ENCODE data around the gene PILRA. TPM values are rescaled to one million over a fixed set of nuclear protein-coding genes. Genes with fewer than 3 reads are reported as not detected.
A peak's percentile ranks its signal among the peaks of the same experiment; 100 is the strongest.
"Not testable (repeated sequence)": the region's sequence is repeated elsewhere in the genome, so short reads cannot be mapped to it uniquely, and the experiment has no call there.

PILRA gene
- total RNA-seq, 4 donors from 2014 or later = 10.9 to 27.3 (median 15.8) TPM

DNA sequence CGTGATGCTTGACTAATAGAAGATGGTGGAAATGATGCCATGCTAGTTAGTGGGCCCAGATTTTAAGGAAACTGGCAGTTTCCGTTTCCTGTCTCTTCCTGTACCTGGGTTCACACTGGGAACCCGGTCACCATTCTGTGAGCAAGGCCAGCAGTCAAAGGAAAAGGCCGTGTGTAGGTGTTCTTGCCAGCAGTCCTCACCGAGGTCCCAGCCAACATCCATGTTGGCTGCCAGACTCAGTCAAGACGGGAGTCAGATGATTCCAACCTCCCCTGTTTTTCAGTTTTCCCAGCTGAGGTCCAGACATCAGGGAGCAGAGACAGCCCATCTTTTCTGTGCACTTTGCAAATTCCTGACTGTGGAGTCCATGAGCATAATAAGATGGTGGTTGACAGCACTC, 30.5 kb upstream of the PILRA start:
- Histone ChIP-seq H3K4me1 (peaks cover 0 to 35% (median 3%) of the 10 kb centered on the region in 4 donors), H3K9me3 (no peaks in the 10 kb centered on the region), H3K27ac (no peak overlapping the region), H3K4me3 (no peak overlapping the region), H3K27me3 (no peaks in the 10 kb centered on the region), H3K36me3 (peaks cover 0 to 62% (median under 1%) of the 10 kb centered on the region in 3 donors)
- WGBS, 2 donors = 70 to 87% methylated on average over 6 of the region's 6 CpGs
- DNase-seq (ENCODE audit: low spot score in 2 of 2) = no peak
- TF ChIP-seq EP300 (IDR thresholded peaks at IDR 0.05) = no peak
- TF ChIP-seq, protein P1, sequence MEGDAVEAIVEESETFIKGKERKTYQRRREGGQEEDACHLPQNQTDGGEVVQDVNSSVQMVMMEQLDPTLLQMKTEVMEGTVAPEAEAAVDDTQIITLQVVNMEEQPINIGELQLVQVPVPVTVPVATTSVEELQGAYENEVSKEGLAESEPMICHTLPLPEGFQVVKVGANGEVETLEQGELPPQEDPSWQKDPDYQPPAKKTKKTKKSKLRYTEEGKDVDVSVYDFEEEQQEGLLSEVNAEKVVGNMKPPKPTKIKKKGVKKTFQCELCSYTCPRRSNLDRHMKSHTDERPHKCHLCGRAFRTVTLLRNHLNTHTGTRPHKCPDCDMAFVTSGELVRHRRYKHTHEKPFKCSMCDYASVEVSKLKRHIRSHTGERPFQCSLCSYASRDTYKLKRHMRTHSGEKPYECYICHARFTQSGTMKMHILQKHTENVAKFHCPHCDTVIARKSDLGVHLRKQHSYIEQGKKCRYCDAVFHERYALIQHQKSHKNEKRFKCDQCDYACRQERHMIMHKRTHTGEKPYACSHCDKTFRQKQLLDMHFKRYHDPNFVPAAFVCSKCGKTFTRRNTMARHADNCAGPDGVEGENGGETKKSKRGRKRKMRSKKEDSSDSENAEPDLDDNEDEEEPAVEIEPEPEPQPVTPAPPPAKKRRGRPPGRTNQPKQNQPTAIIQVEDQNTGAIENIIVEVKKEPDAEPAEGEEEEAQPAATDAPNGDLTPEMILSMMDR (IDR thresholded peaks at IDR 0.05) = no peak
- no peak for TF ChIP-seq POLR2A (IDR thresholded peaks at IDR 0.05)

DNA sequence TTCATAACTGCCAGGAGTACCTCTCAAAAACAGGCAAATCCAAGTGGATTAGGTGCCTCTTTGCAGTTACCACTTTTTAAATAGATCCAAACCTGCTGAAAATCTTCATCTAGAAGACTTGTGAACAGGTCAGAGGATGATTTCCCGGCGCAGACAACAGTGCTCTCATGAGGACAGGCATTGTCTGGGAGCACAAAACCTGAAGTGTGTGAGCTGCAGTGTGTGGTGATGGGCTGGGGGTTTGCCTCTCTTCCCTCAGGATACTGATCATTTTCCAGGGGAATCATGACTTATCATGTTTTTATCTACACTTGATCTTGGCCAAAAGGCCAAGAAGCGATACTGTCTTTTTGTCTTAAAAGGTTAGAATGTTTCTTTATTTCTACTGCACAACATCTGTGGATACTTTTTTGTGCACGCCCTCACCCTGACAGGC, 29.1 kb upstream of the PILRA start:
- TF ChIP-seq, protein P1 (IDR thresholded peaks at IDR 0.05) = peak in 1 of 5 experiments; percentile 3
- not testable (repeated sequence) for H3K4me3 ChIP-seq; H3K9me3 ChIP-seq; H3K27me3 ChIP-seq; DNase-seq (ENCODE audit: low spot score in 2 of 2)
- 62 to 73% methylated on average over 4 of the region's 4 CpGs for WGBS, 2 donors
- peak overlapping the region in 3 of 4 donors; percentile 17 to 83 (median 79) for H3K27ac ChIP-seq
- peaks cover 0 to 61% (median 4%) of the 10 kb centered on the region in 3 donors for H3K36me3 ChIP-seq
- peaks cover 0 to 42% (median 7%) of the 10 kb centered on the region in 4 donors for H3K4me1 ChIP-seq

DNA sequence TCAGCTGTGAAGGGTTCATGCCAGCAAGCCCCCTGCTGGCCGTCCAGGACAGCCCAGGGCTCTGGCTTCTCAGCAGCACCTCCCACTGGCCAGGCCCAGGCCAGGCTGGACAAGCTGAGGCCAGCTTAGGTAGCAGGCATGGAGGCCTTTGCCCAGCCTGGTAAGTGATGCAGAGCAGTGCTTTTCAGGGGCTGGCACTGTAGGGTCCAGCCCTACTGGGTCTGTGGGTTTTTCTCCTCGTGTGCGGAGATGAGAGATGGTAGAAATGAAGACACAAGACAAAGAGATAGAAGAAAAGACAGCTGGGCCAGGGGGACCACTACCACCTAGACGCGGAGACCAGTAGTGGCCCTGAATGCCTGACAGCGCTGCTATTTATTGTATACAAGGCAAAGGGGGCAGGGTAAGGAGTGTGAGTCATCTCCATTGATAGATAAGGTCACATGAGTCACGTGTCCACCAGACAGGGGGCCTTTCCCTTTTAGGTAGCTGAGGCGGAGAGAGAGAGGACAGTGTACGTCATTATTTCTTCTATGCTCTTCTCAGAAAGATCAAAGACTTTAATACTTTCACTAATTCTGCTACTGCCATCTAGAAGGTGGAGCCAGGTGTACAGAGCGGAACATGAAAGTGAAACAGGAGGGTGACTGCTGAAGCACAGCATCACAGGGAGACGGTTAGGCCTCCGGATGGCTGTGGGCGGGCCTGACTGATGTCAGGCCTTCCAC, 28.6 kb upstream of the PILRA start:
- Histone ChIP-seq H3K27ac (peak overlapping the region; percentile 30 to 83 (median 77)), H3K36me3 (peaks cover 0 to 65% (median 4%) of the 10 kb centered on the region in 3 donors), H3K4me1 (peaks cover 0 to 48% (median 7%) of the 10 kb centered on the region in 4 donors)
- not testable (repeated sequence) for H3K4me3 ChIP-seq; DNase-seq (ENCODE audit: low spot score in 2 of 2); H3K9me3 ChIP-seq; H3K27me3 ChIP-seq
- WGBS, 2 donors = 60 to 81% methylated on average over 9 of the region's 13 CpGs
- TF ChIP-seq, protein P1 (IDR thresholded peaks at IDR 0.05) = peak in 1 of 5 experiments; percentile 35

DNA sequence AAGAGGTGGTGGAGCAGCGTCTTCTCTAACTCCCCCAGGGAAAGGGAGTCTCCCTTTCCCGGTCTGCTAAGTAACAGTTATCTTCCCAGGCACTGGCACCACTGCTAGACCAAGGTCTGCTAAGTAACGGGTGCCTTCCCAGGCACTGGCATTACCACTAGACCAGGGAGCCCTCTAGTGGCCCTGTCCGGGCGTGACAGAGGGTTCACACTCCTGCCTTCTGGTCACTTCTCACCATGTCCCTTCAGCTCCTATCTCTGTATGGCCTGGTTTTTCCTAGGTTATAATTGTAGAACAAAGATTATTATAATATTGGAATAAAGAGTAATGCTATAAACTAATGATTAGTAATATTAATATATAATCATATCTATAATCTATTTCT, 28.0 kb upstream of the PILRA start:
- DNase-seq (ENCODE audit: low spot score in 2 of 2) = peak; percentile 83 to 92
- H3K27ac ChIP-seq = peak overlapping the region in 1 of 4 donors; percentile 50

DNA sequence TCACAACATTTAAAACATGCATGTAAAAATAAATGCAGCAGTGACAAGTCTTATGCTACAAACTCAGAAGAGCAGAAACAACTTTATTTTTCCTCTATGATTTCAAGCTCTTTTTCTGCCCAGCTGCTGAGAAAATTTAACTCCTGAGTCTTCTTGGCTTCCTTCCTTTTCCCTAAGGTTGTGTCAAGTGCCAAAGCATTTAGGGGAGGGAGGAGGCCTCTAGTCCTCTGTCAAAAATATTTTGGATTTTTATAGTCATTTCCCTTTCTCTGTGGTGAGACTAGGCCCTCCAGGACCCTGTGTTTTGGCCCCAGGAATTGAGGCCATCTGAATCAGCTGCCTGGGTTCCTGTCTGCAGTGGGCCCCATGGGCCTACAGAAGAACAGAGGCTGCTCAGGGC, 26.4 kb upstream of the PILRA start:
- H3K27ac ChIP-seq = peak overlapping the region in 2 of 4 donors; percentile 73 to 79
- peaks cover 0 to 51% (median 7%) of the 10 kb centered on the region in 4 donors for H3K4me1 ChIP-seq
- H3K9me3 ChIP-seq = no peaks in the 10 kb centered on the region
- no peak overlapping the region for H3K4me3 ChIP-seq
- H3K36me3 ChIP-seq = peaks cover 0 to 74% (median 9%) of the 10 kb centered on the region in 3 donors
- TF ChIP-seq, protein P1 (IDR thresholded peaks at IDR 0.05) = no peak
- TF ChIP-seq EP300 (IDR thresholded peaks at IDR 0.05) (no peak), POLR2A (IDR thresholded peaks at IDR 0.05) (no peak)
- DNase-seq (ENCODE audit: low spot score in 2 of 2) = no peak
- H3K27me3 ChIP-seq = no peaks in the 10 kb centered on the region

More for the DNA sequence above, 28.0 kb upstream of the PILRA start:
- not testable (repeated sequence) for H3K9me3 ChIP-seq, H3K4me3 ChIP-seq, H3K27me3 ChIP-seq
- TF ChIP-seq, protein P1 (IDR thresholded peaks at IDR 0.05) = peak in 4 of 5 experiments; percentile 17 to 52 (median 50)
- peaks cover 0 to 71% (median 4%) of the 10 kb centered on the region in 3 donors for H3K36me3 ChIP-seq
- H3K4me1 ChIP-seq = peaks cover 0 to 51% (median 7%) of the 10 kb centered on the region in 4 donors
- 0 to 3% methylated on average over 2 to 3 of the region's 5 CpGs for WGBS, 2 donors

All from tibial nerve (tissue), 4 donors.